GM19328 (cell line): Measurements from ENCODE around the gene SULT1C4.

Source experiments
- ATAC-seq: cut with Tn5 transposase; IDR thresholded peaks from one replicate; pipeline ENCODE4 v1.9.1; 2021; ENCODE audit warnings: mild to moderate bottlenecking, moderate library complexity; ENCODE audit not compliant: unreplicated experiment

SULT1C4 gene

DNA sequence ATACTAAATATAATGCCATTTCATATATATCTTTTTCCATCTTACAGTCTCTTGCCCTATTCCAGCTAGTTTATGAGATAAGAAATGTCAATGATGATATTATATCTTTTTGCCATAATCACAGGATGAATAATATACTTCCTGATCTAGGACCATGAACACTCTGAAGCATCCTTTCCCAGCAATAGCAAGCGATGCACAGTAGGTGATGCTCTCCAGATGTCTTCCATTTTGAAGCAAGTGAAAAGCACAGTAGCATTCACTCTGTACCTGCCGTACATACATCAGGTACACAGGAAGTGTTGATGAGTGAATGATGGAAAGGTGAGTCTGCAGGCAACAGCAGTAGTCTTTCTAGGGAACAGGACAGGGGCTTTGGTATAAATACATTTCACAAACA lies 8.6 kb upstream of the SULT1C4 start:
- ATAC-seq: no peak

DNA sequence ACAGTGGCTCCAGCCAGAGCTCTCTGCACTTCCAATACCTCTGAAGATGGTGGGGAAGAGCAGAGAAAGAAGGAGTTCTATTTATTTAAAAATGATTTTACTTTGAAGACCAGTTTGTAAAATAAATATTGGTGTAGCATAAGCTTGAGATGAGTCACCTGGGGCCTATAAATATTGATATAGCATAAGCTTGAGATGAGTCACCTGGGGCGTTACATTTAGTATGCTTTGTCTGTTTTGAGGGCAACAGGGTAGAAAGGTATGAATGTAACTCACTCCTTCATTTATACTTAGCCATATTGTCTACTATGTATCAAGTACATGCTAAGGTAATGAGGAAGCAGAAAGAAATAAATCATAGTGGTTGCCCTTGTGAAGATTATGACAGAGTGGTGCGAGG lies 7.7 kb upstream of the SULT1C4 start:
- no peak for ATAC-seq

DNA sequence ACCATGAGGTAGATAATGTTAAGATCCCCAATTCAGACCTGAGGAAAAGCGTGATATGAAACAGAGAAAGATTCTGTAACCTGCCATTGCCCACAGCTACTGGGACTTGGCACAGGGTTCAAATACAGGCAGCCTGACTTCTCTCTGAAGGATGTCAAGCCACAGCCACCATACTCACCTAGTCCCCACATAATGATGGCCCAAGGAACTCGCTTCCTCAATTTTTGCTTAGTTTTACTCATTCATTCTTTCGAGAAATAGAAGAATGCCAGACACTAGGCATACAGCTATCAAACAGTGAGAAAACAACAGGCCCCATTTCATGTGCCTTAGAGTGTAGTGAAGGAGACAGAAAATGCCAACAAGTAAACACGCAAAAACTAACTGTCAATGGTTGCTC lies 980 bp upstream of the SULT1C4 start:
- ATAC-seq: no peak

DNA sequence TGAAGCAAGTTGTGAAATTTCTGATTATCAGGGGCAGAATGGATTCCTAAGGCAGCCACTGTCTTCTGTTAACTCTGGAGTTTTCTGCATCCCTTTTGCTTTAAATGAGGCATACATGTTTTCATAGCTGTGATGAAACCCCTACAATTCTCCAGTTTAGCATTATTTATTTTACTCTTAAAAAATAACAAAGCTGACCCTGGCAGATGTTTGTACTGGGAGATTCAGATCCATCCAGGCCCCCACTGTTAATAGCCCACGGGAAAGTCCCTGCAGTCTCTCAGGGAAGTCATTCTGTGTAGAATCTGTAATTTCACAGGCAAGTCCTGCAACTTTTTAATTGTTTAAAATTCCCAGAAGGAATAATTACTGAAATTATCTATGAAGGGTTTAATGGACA lies 353 bp upstream of the SULT1C4 start:
- no peak for ATAC-seq

DNA sequence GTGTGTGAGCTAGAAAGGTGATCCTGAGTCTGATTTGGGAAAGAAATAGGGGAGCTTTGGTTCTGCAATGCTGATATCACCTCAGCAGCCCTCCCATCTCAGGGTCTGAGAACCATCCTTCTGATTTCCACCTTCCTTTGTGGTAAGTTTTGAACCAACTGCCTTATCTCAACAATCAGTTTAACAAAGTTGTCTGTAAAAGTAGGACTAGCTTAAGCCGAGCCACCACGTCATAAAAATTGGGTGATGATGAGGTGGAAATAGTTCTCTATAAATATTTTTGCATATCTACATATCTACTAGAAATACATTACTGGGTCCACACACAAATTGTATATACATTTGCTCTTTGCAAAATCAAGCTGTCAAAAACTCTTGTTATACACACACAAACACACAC lies 1.1 kb downstream of the SULT1C4 start:
- ATAC-seq: no peak

DNA sequence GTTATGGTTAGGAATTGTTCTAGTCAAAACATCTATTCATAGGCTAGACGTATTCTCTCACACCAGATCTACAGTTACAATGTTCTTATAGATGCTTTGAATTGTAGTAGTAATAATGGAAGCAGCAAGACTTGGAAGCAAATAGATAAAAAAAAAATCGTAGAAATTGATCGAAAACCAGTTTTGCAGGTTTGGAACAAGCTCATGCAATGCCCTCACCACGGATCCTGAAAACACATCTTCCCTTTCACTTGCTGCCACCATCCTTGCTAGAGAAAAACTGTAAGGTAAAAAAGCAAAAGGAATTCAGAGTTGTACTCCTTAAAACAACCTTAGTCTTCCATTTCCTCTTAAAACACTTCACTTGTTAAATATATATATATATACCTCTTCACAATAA lies 4.4 kb downstream of the SULT1C4 start:
- no peak for ATAC-seq

DNA sequence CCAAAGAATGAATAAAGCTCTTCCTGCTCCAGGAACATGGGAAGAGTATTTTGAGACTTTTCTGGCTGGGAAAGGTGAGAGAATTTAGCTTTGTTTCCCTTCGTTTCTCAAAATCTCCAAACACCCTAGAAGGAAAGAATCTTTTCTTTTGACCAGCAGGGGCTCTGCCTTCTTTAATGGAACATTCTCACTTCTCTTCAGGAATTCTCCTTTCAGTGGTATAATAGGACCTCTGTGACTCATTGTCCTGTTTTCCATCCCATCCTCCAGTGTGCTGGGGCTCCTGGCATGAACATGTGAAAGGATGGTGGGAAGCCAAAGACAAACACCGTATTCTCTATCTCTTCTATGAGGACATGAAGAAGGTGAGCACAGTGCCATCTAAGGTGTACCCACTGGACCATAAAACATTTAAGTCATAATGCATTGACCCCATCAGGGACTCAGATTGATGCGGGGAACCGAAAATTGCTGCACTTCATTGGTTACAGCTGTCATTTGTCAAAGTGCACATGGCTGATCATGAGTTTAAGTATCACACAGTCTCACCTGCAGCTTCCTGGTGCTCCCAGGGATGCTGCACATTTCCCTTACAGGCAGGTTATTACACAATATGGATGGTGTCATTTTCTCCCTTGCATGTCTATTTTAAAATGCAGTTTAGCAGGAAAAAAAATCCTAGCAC lies 5.5 kb downstream of the SULT1C4 start:
- no peak for ATAC-seq

DNA sequence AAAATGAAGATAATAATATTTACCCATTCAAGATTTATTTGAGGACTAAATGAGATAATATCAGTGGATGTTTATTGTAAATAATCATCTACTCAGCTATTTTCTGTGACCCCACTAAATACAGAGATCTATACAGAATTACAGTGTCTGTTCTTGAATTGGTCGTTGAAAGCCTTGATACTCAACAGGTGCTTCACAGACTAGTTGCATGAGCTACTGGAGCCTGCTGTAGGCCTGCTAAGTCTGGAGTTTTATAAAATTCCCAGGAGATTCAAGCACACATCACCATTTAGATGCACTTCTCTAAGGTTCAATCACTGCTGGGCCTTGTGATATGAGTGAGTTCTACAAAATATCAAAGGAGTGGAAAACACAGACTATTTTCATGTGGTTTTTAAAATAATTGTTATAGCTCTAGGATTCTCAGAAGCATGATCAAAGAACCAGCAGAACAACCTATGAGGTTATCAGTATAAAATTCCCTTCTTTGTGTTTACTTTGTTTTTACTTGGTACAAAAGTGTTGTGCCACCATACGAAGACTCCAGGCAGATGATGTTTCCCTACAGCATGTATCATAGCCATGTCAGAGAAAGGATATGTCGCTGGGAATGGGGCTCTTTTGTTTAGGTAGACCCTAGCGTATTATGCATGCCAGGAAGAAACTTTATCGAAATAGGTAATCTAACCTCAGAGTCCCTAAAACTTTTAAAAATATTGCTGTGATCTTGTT lies 7.1 kb downstream of the SULT1C4 start:
- ATAC-seq: no peak

DNA sequence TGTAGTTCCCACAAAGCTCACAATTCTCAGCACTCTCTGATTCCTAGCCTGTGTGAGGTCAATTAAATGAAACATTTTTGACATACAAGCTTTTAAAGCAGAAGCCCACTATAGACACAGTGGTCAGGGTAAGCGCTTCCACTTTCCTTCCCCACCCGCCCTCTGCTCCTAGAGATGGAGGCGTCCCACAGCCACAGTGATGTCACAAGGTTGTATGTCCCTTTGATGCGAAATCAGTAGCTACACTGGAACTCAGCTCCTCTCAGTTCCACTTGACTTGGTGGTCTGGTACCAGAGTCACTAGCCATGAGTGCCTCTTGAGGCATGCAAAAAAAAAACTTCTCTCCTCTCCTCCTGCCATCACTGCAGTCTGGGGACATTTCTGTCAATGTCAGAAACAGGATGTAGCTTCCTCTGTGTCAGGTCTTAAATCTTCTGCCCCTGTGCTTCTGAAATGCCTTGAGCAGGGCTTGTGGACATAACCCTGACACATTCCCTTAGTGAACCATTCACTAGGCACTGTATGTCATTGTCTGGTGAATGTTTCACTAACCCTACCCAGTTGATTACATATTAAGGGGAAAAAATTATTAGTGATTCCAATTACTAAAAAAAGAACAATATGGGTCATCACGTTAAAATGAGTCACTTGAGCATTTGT lies 7.8 kb downstream of the SULT1C4 start:
- no peak for ATAC-seq

DNA sequence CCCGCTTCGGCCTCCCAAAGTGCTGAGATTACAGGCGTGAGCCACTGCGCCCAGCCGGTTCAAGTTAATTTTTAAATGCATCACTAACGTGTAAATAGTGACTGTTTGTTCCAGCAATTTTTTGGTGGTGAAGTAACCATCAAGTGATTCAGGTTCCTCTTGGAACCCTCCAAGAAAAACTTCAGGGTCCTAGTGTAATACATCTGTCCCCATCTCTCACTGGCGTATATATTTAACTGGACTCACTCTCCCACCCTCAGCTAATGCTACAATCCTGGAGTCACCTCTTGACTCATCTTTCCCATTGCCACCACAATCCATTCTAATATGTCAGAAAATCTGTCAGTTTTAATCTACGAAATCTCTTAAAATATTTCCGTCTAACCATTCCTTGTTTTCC lies 10.3 kb downstream of the SULT1C4 start:
- no peak for ATAC-seq

DNA sequence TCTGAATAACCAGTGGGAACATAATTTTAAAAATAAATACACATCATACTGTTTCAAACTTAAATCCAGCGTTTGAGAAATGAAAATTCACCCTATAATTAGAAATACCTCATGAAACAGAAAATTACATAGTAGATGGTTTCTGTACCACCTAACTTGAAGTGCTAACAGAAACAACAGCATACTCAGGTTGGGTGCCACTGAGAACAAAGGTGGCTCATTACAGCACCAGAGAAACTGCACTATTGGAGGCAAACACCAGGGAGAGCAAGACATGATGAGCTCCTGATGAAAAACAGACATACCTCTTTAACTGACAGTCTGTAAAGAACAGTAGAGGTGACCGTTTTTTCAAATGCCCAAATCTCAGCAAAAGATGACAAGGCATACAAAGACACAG lies 12.6 kb downstream of the SULT1C4 start:
- ATAC-seq: no peak

DNA sequence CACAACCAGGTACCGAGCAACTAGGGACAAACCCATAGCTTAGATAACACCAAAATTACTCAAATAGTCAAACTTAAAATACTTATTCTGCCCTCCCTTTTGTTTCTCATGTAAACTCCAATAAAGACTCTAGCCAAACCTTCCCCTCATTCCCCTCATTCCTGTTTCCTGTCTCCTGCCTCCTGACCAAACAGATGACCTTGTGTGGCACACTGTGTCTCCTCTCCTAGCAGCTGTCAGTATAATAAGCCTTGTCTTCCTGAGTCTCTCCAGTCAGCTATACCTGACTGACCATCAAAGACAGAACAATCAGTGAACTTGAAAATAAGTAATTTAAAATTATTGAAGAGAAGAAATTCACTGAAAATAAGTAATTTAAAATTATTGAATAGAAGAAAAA lies 14.3 kb downstream of the SULT1C4 start:
- no peak for ATAC-seq

DNA sequence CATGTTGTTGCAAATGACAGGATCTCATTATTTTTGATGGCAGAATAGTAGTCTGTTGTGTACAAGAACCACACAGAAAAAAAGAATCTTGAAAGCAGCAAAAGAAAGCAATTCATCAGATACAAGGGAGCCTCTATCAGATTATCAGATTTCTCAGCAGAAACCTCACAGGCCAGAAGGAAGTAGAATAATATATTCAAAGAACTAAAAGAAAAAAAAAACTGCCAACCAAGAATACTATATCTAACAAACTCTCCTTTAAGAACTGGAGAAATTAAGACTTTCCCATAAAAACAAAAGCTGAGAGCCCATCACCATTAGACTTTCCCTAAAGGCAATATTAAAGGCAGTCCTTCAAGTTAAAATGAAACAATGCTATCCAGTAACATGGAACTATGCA lies 15.4 kb downstream of the SULT1C4 start:
- ATAC-seq: no peak

DNA sequence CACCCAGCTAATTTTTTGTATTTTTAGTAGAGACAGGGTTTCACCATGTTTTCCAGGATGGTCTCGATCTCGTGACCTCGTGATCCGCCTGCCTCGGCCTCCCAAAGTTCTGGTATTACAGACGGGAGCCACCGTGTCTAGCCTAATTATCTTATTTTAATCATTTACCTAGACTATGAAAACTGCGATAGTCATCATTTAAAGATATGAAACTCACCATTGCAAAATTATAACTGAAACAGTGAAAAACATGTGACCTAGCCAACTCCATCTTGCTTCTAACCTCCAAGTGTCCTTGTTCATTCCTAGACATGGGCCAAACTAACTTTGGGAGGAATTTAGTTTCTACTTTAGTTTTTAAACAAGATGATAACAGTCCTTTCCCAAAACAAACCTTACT lies 17.4 kb downstream of the SULT1C4 start:
- ATAC-seq: no peak

DNA sequence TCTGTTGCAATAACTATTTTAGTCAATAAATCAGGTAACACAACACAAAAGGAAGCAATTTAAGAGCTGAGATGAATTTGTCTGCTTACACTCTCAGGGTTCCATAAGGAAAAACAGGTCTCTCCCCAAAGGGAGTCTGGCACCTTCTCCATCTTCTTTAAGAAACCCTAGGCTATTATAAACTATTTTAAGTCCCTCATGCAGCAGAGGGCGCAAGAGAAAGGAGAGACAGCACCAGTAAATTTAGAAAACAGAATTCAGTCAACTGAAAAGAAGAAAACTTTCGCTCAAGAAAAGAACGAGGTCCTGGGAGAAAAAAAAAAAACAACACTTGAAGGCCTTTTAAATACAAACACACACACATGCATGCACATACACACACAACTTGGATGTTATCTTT lies 19.1 kb downstream of the SULT1C4 start:
- no peak for ATAC-seq

DNA sequence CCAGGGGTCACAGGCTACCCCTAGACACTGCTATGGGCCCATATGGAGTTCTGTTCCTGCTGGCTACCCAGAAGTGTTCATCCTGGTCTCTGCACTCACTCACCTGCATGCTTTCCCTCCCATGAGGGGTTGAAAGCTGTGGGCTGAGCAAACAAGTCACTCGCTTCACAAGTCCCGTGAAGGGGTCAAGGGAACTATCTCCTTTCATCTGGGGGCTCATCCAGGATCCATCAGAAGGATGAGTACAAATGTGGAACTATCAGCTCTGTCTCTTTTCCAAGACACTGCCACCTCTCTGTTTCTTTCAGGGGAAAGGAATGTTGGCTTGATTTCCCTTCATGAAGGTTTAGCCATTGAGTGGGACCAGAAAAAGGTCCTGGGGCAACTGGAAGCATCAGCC lies 21.7 kb downstream of the SULT1C4 start:
- no peak for ATAC-seq

DNA sequence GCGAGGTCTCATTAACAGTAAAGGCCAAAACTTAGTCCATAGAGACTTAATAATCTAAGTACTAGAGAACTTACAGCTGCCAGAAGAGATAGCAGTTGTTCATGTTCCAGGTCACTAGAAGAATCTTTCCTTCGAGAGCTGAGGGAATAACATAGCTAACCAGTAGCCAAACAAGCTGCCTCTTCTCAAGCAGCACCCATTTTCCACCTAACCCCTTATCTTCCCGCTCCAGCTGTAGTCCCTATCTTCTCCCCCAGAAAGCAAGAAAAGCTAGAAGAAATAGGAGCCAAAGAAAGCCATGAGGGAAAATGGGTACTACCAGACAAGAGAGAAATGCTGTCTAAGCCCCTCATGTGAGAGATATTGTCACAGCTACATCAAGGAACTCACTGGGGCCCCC lies 24.0 kb downstream of the SULT1C4 start:
- ATAC-seq: no peak

DNA sequence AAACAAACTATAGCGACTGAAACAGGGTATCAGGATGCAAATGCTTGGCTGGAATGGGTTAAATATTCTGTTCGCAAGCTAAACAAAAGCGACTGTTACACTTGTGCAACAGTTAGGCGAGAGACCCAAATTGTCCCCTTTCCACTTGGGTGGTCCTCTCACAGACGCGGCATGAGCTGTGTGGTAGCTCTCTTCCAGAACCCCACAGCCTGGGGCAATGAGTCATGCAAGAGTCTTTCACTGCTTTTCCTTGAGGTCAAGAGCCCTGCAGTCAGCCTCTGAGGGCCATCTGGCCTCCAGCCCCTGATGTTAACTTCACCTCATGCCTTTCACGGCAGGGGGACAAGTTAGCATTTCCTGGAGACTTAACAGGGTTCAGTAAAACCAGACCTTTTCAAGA lies 25.7 kb downstream of the SULT1C4 start:
- ATAC-seq: no peak

DNA sequence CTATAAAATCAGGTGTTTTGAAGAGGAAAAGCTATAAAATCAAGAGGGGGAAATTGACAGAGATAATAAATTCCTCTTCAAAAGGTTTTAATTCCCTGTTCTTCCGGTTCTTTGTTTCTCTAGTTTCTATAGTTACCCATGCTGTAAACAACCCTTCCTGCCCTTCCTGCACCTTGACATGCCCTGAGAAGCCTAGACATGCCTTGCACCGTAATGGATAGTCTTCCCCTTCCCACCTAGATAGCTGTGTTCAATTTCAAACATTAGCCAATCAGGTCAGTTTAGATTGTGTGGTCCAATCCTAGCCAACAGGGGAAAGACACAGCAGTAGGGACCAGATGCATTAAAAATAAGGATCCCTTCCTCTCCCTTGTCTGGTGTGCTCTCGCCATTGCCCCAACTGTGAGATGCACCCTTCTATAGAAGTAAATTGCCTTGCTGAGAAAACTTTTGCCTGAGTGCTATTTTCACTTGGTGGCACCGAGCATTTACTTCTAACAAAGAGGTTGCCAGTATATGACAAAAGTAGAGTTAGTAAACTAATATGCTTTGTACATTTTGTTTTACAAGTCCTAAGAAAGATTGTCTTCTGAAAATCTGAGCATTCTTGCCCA lies 27.1 kb downstream of the SULT1C4 start:
- no peak for ATAC-seq

DNA sequence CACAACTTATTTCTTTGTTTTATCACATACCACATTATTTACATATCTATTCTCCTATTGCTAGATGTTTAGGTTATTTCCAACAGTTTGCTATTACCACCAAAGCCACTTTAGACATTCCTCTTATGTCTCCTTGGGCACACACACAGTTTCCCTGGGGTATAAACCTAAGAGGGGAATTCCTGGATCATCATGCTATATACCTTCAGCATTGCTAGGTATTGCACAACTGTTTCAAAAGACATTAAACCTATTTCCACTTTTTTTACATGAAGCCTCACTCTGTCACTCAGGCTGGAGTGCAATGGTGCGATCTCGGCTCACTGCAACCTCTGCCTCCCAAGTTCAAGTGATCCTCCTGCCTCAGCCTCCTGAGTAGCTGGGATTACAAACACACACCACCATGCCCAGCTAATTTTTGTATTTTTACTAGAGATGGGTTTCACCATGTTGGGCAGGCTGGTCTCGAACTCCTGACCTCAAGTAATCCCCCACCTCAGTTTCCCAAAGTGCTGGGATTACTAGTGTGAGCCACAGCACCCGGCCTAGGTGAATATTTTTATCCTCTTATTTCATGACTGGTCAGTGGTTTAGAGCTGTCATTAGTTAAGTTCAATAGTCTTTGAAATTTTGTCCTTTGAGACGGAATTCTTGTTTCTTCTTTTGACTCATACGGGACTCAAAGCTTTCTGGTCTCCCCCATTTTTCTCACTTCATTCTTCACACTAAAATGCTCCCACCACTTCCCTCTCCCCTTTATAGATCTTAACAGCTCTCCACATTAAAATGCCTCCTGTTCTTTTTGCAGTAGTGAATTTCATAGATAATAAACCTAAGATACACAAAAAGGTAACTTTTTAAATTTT lies 30.3 kb downstream of the SULT1C4 start:
- no peak for ATAC-seq

DNA sequence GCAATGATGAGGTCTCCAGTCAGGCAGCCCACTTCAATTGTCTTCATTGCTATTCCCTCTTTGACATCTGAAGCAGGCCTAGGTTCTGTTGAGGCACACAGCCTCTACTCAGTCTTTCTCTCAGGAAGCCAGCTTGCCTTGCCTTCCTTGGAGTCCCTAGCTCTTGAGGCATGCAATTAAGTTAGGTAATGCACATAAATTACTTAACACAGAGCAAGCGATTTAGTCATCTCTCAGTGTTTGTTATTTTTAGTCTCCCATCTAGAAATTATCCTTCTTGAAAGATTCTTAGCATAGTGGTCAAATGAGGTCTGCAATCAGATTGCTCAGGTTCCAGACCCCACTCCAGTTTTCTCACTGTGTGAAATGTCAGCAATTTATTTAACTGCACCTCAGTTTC lies 32.0 kb downstream of the SULT1C4 start:
- no peak for ATAC-seq
